Hepatocyte (in vitro differentiated cells): ENCODE results near the gene AP2A2.

Experiments used
- CTCF ChIP-seq: fragments of 200-600 bp; sonication (generic); IDR thresholded peaks from 2 replicates; pipeline ENCODE4 v1.5.1; 2016; ENCODE audit warnings: antibody characterized with exemption, mild to moderate bottlenecking; ENCODE audit not compliant: poor library complexity
- EZH2 ChIP-seq: fragments of 200-600 bp; sonication (generic); IDR thresholded peaks from 2 replicates; pipeline ENCODE4 v1.6.1; 2016; ENCODE audit warnings: antibody characterized with exemption, mild to moderate bottlenecking, borderline replicate concordance

GRCh38 chr11:972523-973211 is 47.0 kb downstream of the AP2A2 start:
- no peak for TF ChIP-seq CTCF
- TF ChIP-seq EZH2 = no peak
